ENCODE measurements around the gene WDR5.

The WDR5 gene

DNA sequence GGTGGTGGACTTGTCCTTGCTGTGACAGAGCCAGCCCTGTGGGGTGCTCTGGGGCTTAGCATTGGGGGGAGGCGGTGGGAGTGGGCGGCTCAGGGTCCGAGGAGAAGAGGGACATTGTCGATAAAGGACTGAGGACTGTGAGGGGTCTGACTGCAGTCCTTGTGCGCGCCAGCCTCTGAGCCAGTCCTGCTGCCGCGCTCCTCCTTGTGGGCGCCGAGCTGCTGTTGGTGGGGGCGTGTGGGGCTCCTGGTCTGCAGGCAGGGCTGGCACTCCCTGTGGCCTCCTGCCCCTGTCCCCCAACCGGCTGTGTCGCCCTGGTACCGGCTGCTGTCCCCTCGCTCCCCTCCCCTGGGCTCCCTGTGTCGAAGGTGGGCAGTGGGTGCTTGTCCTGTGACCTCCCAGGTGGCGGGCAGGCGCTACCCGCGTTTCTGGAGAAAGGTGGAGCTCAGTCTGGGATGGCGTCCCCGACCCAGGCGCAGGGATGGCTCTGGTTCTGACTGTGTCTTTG lies 21.6 kb downstream of the WDR5 start:
- no peak overlapping the region for H3K27ac ChIP-seq (ENCODE audit: low read depth, low read length)
- H2AK5ac ChIP-seq (ENCODE audit: low read length) = no peak overlapping the region
- H2BK120ac ChIP-seq (ENCODE audit: low read depth, low read length) = no peak overlapping the region
- H3K9ac ChIP-seq (ENCODE audit: low read length) = no peak overlapping the region
- no peak overlapping the region for H2BK5ac ChIP-seq (ENCODE audit: low read length)
- no peak overlapping the region for H4K8ac ChIP-seq (ENCODE audit: low read depth, low read length)
- no peaks in the 10 kb centered on the region for H3K27me3 ChIP-seq (ENCODE audit: insufficient read depth, low read length, poor library complexity)
- H3K4me2 ChIP-seq (ENCODE audit: low read length) = no peak overlapping the region
- no peaks in the 10 kb centered on the region for H3K79me1 ChIP-seq (ENCODE audit: low read length)
- DNase-seq = no peak
- no peak overlapping the region for H3K4me3 ChIP-seq (ENCODE audit: low read length)
- WGBS (ENCODE audit: extremely low coverage, insufficient coverage, low lambda C conversion rate) = no CpG with 5 or more reads among the region's 23 CpGs
- peaks cover 23% of the 10 kb centered on the region for H3K36me3 ChIP-seq (ENCODE audit: control insufficient read depth, insufficient read depth, low read length)
- H4K5ac ChIP-seq (ENCODE audit: low read length) = no peak overlapping the region
- no peak overlapping the region for H3K23ac ChIP-seq (ENCODE audit: low read length)
- no peaks in the 10 kb centered on the region for H3K4me1 ChIP-seq (ENCODE audit: control insufficient read depth, low read depth, low read length)
- no peak overlapping the region for H3K4ac ChIP-seq (ENCODE audit: low read depth, low read length)
- no peak overlapping the region for H3K56ac ChIP-seq (ENCODE audit: low read length)
- H3K18ac ChIP-seq (ENCODE audit: low read length) = no peak overlapping the region
- no peaks in the 10 kb centered on the region for H3K79me2 ChIP-seq (ENCODE audit: control insufficient read depth, insufficient read depth, low read length)
- no peak overlapping the region for H2BK15ac ChIP-seq (replicated peaks; ENCODE audit: low read depth)

DNA sequence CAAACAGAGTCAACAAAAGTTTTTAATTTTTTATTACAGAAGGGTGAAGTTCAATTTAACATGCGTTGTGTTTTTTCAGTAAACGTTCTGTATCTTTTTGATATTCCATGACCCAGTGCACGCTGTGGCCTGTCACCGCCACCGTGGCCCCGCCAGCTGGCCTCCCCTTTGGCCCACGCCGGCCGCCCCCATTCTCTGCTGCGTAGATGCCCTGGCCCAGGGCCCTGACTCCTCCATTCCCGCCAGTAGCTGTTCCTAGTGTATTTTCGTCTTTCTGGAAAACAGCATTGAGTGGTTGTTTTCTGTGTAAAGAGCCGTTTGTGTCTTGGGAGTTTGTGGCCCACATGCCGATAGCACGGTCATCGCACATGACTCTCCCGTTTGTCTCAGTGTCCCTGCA lies 22.4 kb downstream of the WDR5 start:
- Histone ChIP-seq H3K79me1 (ENCODE audit: low read length) (no peaks in the 10 kb centered on the region), H4K5ac (ENCODE audit: low read length) (no peak overlapping the region), H2BK120ac (ENCODE audit: low read depth, low read length) (no peak overlapping the region), H2AK5ac (ENCODE audit: low read length) (no peak overlapping the region), H3K27me3 (ENCODE audit: insufficient read depth, low read length, poor library complexity) (no peaks in the 10 kb centered on the region), H3K27ac (ENCODE audit: low read depth, low read length) (no peak overlapping the region), H3K9ac (ENCODE audit: low read length) (no peak overlapping the region), H4K8ac (ENCODE audit: low read depth, low read length) (no peak overlapping the region), H3K4ac (ENCODE audit: low read depth, low read length) (no peak overlapping the region), H2BK15ac (replicated peaks; ENCODE audit: low read depth) (no peak overlapping the region), H3K18ac (ENCODE audit: low read length) (no peak overlapping the region), H3K23ac (ENCODE audit: low read length) (no peak overlapping the region), H3K56ac (ENCODE audit: low read length) (no peak overlapping the region), H3K4me2 (ENCODE audit: low read length) (no peak overlapping the region), H3K4me1 (ENCODE audit: control insufficient read depth, low read depth, low read length) (no peaks in the 10 kb centered on the region), H3K79me2 (ENCODE audit: control insufficient read depth, insufficient read depth, low read length) (no peaks in the 10 kb centered on the region), H3K36me3 (ENCODE audit: control insufficient read depth, insufficient read depth, low read length) (peaks cover 22% of the 10 kb centered on the region), H3K4me3 (ENCODE audit: low read length) (no peak overlapping the region), H2BK5ac (ENCODE audit: low read length) (no peak overlapping the region)
- WGBS (ENCODE audit: extremely low coverage, insufficient coverage, low lambda C conversion rate) = no CpG with 5 or more reads among the region's 17 CpGs
- DNase-seq = no peak

DNA sequence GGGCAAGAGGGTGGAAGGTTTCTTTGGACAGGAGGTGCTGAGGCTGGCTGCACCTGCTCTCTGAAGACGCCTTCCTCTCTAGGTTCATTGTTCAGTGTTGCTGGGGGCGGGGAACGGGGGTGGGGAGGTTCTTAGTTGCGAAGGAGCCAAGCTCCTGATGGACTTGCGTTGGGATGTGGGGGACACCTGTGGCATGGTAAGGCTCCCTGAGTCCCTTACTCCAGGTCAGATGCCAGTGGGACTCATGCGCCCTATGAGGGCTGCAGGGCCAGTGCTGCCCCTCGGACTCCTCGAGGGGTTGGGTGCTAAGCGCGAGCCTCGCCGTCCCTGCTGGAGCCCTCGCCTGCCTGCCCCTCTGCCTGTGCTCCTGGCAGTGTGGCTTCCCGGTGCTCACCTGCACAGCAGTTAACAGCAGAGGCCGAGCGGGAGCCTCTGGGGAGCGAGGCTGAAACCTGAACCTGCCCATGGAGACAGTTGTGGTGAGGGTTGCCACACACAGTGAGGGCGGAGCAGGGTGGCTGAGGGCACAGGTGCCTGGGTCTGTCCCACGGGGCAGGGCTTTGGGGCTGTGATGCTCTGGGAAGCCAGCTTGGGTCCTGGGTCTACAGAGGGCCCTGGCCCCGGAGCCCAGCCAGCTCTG lies 23.0 kb downstream of the WDR5 start:
- DNase-seq = no peak
- Histone ChIP-seq H3K4me1 (ENCODE audit: control insufficient read depth, low read depth, low read length) (no peaks in the 10 kb centered on the region), H3K9ac (ENCODE audit: low read length) (no peak overlapping the region), H4K8ac (ENCODE audit: low read depth, low read length) (no peak overlapping the region), H3K36me3 (ENCODE audit: control insufficient read depth, insufficient read depth, low read length) (peaks cover 20% of the 10 kb centered on the region), H3K23ac (ENCODE audit: low read length) (no peak overlapping the region), H3K4me2 (ENCODE audit: low read length) (no peak overlapping the region), H3K79me1 (ENCODE audit: low read length) (no peaks in the 10 kb centered on the region), H2BK120ac (ENCODE audit: low read depth, low read length) (no peak overlapping the region), H3K79me2 (ENCODE audit: control insufficient read depth, insufficient read depth, low read length) (no peaks in the 10 kb centered on the region), H3K27ac (ENCODE audit: low read depth, low read length) (no peak overlapping the region), H3K4me3 (ENCODE audit: low read length) (no peak overlapping the region), H2AK5ac (ENCODE audit: low read length) (no peak overlapping the region), H3K4ac (ENCODE audit: low read depth, low read length) (no peak overlapping the region), H3K18ac (ENCODE audit: low read length) (no peak overlapping the region), H3K27me3 (ENCODE audit: insufficient read depth, low read length, poor library complexity) (no peaks in the 10 kb centered on the region), H2BK15ac (replicated peaks; ENCODE audit: low read depth) (no peak overlapping the region), H4K5ac (ENCODE audit: low read length) (no peak overlapping the region), H2BK5ac (ENCODE audit: low read length) (no peak overlapping the region), H3K56ac (ENCODE audit: low read length) (no peak overlapping the region)
- WGBS (ENCODE audit: extremely low coverage, insufficient coverage, low lambda C conversion rate) = no CpG with 5 or more reads among the region's 20 CpGs

DNA sequence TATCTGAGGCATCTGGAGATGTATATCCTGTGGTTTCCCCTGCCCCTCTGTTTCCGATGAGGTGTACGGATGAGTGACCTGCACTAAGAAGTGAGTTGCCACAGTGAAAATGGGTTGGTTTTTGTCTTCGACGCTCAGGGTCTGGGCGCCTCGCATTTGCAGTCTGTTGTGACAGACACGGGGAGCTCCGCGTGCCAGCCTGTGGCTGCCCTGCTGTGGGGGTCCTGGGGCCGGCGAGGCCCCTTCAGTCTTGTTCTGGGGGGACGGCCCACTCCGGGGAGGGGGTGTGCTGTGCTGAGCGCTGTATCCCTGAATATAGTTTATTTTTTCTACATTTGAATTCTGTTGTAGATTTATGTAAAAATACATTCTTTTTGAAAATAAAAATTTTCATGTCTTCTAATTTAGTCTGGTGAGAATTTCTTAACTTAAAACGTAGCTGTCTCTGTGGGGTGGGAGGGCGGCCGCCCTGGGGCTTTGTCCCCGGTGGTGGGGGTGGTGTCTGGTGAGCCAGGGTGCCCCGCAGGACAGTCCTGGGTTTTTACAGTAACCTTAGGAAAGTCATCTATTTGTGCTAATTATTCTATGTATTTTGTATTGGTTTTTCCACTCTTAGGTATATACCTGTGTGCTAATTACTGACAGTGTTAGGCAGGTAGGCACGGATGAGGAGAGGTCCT lies 23.8 kb downstream of the WDR5 start:
- Histone ChIP-seq H2BK5ac (ENCODE audit: low read length) (no peak overlapping the region), H2BK120ac (ENCODE audit: low read depth, low read length) (no peak overlapping the region), H2BK15ac (replicated peaks; ENCODE audit: low read depth) (no peak overlapping the region), H3K4me2 (ENCODE audit: low read length) (no peak overlapping the region), H4K8ac (ENCODE audit: low read depth, low read length) (no peak overlapping the region), H3K18ac (ENCODE audit: low read length) (no peak overlapping the region), H3K79me2 (ENCODE audit: control insufficient read depth, insufficient read depth, low read length) (no peaks in the 10 kb centered on the region), H3K4ac (ENCODE audit: low read depth, low read length) (no peak overlapping the region), H3K36me3 (ENCODE audit: control insufficient read depth, insufficient read depth, low read length) (peaks cover 16% of the 10 kb centered on the region), H3K4me1 (ENCODE audit: control insufficient read depth, low read depth, low read length) (no peaks in the 10 kb centered on the region), H2AK5ac (ENCODE audit: low read length) (no peak overlapping the region), H4K5ac (ENCODE audit: low read length) (no peak overlapping the region), H3K4me3 (ENCODE audit: low read length) (no peak overlapping the region), H3K27ac (ENCODE audit: low read depth, low read length) (no peak overlapping the region), H3K56ac (ENCODE audit: low read length) (no peak overlapping the region), H3K23ac (ENCODE audit: low read length) (no peak overlapping the region), H3K27me3 (ENCODE audit: insufficient read depth, low read length, poor library complexity) (no peaks in the 10 kb centered on the region), H3K79me1 (ENCODE audit: low read length) (no peaks in the 10 kb centered on the region), H3K9ac (ENCODE audit: low read length) (no peak overlapping the region)
- no CpG with 5 or more reads among the region's 20 CpGs for WGBS (ENCODE audit: extremely low coverage, insufficient coverage, low lambda C conversion rate)
- DNase-seq = no peak

DNA sequence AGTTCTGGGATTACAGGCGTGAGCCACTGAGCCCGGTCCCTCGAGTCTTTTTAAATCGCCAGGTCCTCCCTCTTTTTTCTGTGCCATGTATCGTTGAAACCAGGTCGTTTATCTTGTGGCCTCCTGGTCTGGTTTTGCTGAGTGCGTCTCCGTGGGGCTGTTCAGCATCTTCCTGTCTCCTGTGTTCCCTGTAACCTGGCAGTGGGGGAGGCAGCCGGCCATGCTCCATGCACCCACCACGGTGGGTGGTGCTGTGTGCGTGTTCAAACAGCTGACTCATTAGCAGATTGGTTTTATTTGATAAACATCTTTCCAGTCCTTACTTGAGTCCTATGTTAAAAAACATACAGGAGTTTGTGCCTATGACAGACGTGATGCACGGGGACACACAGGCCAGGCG lies 25.8 kb downstream of the WDR5 start:
- no peak overlapping the region for H3K18ac ChIP-seq (ENCODE audit: low read length)
- H3K27ac ChIP-seq (ENCODE audit: low read depth, low read length) = no peak overlapping the region
- H2AK5ac ChIP-seq (ENCODE audit: low read length) = no peak overlapping the region
- no peaks in the 10 kb centered on the region for H3K27me3 ChIP-seq (ENCODE audit: insufficient read depth, low read length, poor library complexity)
- no peaks in the 10 kb centered on the region for H3K79me1 ChIP-seq (ENCODE audit: low read length)
- no CpG with 5 or more reads among the region's 14 CpGs for WGBS (ENCODE audit: extremely low coverage, insufficient coverage, low lambda C conversion rate)
- H4K5ac ChIP-seq (ENCODE audit: low read length) = no peak overlapping the region
- H3K4me1 ChIP-seq (ENCODE audit: control insufficient read depth, low read depth, low read length) = peaks cover 3% of the 10 kb centered on the region
- H2BK5ac ChIP-seq (ENCODE audit: low read length) = no peak overlapping the region
- no peak overlapping the region for H3K4ac ChIP-seq (ENCODE audit: low read depth, low read length)
- H3K4me3 ChIP-seq (ENCODE audit: low read length) = no peak overlapping the region
- H2BK120ac ChIP-seq (ENCODE audit: low read depth, low read length) = no peak overlapping the region
- H4K8ac ChIP-seq (ENCODE audit: low read depth, low read length) = no peak overlapping the region
- H3K9ac ChIP-seq (ENCODE audit: low read length) = no peak overlapping the region
- no peak for DNase-seq
- H3K36me3 ChIP-seq (ENCODE audit: control insufficient read depth, insufficient read depth, low read length) = peaks cover 8% of the 10 kb centered on the region
- H3K23ac ChIP-seq (ENCODE audit: low read length) = no peak overlapping the region
- no peaks in the 10 kb centered on the region for H3K79me2 ChIP-seq (ENCODE audit: control insufficient read depth, insufficient read depth, low read length)
- H3K56ac ChIP-seq (ENCODE audit: low read length) = no peak overlapping the region
- no peak overlapping the region for H2BK15ac ChIP-seq (replicated peaks; ENCODE audit: low read depth)
- no peak overlapping the region for H3K4me2 ChIP-seq (ENCODE audit: low read length)
